GM21576 (cell line): ENCODE data around the gene KIF26B.

ENCODE experiments used
- ATAC-seq: cut with Tn5 transposase; IDR thresholded peaks from one replicate; pipeline ENCODE4 v1.9.1; 2021; ENCODE audit warnings: mild to moderate bottlenecking, moderate library complexity; ENCODE audit not compliant: unreplicated experiment

Gene KIF26B

DNA sequence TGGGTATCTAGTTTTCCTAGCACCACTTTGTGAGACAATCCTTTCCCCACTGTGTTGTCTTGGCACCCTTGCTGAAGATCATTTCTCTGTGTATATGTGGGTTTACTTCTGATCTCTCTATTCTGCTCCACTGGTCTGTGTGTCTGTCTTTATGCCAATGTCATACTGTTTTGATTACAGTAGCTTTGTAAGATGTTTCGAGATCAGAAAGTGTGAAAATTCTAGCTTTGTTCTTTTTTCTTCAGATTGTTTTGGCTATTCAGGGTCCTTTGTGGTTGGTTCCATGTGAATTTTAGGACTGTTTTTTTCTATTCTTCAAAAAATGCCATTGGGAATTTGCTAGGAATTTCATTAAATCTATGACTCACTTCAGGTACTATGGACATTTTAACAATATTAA is 116.2 kb downstream of the KIF26B start:
- no peak for ATAC-seq

DNA sequence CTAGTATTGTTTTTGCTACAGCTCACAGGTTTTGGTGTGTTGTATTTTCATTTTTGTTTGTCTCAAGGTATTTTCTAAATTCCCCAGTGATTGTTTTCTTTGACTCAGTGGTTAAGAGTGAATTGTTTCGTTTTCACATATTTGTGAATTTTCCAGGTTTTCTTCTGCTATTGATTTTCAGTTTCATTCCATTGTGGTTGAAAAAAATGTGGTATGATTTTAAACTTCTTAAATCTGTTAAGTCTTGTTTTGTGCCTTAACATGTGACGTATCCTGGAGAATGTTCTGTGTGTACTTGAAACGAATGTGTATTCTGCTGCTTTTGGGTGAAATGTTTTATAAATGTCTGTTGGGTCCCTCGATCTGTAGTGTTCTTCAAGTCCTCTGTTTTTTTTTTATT is 117.9 kb downstream of the KIF26B start:
- no peak for ATAC-seq

DNA sequence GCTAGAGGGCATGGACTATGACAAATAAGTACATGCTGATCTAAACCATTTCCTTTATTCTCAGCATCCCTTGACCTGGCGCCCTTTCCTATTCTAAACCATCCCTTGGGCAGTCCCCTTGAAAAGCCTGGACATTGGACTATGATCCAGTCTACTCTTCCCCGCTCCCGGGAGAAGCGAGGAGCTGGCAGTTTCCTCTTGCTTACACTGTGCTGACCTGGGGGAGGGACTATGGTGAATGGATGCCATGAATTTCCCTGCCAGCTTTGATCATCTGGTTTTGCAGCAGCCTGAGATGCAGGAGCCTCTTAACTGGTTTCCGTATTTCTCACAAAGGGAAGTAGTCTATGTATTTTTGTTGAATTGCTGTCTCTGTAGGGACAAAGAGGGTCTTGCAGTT is 121.7 kb downstream of the KIF26B start:
- no peak for ATAC-seq

DNA sequence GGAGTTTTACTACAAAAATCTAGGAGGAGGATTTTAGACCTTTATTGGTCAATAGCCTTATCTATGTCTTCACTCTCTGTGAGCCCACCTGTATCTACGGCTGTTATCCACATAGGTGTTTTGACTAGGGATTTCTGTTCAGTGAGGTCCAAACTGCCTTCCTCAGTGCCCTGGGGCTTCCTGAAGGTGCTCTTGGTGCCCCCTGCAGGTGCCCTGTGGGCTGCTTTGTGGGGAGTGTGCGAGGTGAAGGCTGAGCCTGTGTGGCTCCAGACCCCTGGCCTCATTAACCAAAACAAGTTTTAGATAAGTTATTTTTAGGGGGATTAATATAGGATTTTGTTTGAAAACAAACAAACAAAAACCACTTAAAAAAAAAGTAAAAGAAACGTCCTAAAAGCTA is 122.5 kb downstream of the KIF26B start:
- ATAC-seq: no peak

DNA sequence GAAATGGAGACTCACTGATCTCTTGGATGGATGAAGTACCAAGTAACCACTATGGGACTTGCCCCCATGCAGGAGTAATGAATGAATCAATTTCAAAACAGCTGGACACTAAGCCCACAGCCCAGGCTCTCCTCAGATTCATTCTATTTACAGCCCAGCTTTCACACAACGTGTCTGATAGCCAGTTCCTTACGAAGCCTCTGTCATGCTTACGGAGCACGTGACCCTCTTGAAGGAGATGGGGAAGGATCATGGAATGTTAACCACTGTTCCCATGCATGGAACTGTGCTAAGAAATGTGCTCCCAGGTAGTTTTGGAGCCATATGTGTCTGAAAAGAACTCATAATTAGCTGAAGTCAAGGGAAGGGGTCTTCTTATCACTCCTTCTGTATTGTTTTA is 124.1 kb downstream of the KIF26B start:
- ATAC-seq: no peak

DNA sequence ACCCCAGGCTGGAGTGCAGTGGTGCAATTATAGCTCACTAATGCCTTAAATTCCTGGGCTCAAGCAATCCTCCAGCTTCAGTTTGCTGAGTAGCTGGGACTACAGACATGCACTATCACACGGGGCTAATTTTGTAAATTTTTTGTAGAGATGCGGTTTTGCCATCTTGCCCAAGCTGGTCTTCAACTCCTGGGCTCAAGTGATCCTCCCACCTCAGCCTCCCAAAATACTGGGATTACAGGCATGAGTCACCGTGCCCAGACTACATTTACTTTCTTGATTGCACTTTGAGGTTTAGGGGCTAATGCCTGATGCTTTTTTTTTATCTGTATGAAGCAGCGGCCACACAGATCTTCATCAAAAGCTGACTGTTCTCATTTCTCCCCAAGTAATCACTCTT is 124.6 kb downstream of the KIF26B start:
- ATAC-seq: no peak

DNA sequence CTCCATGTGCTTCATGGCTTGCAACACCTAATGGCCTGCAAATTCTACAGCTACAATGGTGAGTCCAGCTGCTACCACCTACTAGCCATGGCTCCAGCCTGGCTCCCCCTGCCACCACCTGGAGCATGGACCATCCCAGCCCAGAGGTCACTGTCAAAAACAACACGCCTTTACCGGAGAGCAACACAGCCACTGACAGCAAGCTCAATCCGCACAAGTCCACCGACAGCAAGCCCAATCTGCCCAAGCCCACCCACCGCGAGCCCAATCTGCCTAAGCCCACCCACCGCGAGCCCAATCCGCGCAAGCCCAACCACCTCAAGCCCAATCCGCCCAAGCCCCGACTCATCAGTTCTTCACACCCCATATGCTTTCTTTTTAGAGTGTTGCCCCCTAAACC is 128.2 kb downstream of the KIF26B start:
- no peak for ATAC-seq

DNA sequence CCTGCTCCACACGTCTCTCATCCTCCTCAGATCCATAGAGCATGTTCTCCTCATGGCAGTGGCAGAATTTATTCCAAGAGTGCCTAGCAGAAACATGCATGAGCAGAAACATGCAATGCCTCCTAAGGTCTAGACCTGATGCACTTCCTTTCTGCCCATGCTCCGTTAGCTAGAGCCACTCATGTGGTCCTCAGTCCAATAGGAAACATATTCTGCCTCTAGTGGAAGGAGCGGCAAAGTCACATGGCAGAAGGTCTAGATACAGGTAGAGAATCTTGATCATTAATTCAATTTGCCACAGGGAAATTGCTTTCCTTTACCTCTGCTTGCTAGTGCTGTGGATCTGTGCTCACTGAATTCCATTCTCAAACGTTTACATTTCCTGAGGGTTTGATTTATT is 130.4 kb downstream of the KIF26B start:
- no peak for ATAC-seq

DNA sequence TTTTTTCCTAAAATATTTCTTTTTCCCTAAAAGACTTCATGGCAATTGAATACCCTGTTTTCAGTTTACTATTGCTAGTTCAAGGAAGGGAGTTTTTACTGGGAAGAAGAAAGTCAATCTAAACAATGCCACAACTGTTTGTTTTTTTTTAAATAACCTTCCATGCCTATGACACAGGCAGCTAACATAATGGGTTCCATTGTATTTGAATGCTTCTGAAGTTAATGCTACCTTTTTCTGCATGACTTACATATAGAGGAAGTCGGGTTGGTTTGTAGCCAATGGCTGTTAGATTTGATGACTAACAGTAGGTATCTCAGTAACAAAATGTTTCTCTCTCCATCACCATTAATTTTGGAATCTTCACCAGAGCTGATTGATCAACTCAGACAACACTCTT is 134.0 kb downstream of the KIF26B start:
- ATAC-seq: no peak

DNA sequence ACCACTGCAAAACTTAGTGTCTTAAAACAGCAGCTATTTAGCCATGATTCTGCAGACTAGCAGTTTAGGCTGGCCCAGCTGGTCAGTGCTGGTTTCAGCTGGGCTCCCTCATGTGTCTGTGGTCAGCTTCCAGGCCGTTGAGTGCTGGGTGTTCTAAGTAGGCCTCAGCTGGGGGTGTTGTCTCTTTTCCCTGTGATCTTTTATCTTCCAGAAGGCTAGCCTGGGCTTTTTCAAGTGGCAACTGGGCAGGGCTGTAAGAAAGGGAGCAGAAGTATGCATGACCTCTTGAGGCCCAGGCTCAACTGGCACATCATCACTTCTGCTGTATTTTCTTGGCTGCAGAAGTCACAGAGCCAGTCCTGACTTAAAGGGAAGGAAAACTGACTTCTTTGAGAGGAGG is 136.1 kb downstream of the KIF26B start:
- ATAC-seq: no peak

DNA sequence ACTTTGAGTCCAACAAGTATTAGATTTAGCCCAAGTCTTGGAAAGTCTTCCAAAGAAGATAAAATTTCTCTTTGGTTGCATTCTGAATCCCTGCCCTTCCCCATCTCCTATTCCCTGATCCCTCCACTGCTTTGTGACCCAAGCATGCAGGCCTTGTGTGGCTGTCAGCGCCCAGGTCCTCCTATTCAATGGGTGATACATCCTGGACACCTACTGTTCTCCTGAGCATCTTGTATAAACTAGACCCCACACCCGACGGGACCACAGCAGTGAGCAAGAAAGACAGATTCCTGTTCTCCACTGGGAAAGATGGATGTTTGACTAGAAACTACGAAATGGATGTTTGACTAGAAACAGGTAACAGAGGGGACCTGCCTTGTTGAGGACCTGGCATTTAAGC is 136.6 kb downstream of the KIF26B start:
- no peak for ATAC-seq

DNA sequence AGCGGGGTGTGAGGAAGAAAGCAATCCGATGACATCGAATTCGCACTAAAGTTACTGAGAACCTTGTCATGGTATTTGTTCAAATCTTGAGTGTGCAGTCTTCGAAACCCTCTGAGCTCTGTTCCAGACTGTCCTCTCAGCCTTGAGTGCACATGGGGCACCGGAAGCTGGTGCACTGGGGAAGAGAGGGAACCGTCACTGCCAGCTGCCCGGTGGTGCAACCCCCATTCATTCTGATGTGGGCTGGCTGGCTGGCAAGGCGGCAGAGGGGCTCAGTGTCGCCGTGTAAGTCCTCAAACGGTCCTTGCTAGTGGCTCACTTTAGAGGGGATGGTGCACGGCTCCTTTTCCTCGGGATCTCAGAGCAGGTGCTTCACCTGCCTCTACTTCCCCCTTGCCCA is 137.4 kb downstream of the KIF26B start:
- ATAC-seq: no peak

DNA sequence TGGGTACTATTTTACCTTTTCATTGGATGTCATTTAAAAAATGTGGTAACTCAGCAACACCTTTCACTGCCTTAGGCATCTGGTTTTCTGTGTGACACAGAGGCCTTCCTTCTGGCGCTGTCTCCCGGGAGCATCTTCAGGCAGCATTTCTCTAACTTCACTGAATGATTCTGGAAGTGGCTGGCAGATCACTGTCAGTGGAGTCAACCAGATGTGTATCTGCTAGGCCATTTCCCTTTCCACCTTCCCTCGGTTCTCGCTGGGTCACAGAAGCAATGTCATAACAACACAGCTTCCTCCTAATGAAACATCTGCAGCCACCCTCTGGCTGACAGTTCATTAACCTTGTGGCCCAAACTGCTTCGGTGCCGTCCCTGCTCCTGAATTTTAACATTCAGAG is 137.8 kb downstream of the KIF26B start:
- no peak for ATAC-seq

DNA sequence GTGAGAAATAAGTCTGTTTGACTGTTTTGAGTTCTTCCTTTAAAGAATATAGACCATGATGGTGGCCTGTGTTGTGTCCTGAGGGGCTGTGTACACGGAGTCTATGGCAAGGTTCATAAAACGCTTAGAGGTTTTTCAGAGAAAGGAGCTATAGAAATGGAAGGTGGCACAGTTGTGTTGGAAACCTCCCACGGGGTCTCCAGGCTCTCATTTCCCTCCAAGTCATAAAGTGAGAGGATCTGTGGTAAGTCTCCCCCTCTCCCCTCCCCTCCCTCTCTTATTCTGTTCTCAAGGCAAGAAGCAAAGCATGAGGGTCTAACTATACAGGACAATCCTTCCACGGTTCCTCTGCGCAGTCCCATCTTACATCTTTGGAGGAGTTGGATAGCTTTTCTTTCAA is 139.2 kb downstream of the KIF26B start:
- ATAC-seq: no peak

DNA sequence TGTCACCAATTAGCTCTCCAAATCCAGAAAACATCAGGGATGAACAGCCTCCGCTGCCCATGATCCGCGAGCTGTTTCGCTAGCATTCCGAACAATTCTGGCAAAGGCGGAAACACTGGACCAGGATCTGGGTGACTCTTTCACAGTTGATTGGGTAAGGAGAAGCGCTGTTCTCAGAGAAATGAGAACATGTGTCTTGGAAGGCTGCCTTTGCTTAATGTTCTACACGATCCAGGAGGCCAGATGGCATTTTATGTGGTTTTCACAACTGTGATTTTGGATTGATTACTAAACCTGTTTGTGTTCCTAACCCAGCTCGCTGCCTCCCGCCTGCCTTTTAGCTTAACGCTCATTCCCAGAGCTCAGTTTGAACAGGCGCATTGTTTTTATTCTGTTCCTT is 144.0 kb downstream of the KIF26B start:
- ATAC-seq: no peak

DNA sequence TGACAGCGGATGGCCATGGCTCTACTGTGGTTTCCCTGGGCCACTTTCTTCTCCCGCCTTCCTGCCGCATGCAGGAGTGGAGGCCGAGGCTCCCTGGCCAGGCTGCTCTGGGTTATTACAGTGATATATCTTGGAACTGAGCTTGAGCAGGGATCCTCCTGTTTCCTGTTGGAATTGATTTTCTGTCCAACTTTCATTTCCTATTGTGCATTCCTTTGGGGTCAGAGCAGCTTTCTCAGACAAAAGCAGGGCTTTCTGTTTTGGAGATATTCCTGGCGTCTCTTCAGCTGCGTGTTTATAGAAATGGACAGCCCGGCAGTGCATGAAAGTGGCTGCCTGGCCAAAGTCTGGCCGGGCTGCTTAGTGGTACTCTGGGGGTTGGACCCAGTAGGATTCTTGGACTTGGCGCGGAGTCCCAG is 146.4 kb downstream of the KIF26B start:
- ATAC-seq: no peak

DNA sequence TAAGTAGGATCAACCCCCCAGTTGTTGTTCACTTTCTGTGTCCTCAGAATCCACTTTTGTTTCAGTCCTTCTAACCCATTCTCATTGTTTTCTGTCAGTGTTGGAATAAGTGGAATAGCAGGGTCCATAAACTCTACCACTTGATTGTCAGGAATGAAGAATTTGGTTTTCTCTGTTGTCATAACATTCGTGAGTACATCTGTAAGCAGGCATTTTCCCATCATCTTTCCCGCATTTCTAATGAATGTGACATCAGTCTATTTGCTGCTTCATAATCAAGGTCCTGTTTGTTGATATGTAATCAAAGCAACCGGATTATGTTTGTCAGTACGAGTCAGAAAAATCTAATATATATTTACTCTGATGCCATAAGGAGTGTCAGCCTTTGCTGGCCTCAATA is 147.1 kb downstream of the KIF26B start:
- ATAC-seq: no peak

DNA sequence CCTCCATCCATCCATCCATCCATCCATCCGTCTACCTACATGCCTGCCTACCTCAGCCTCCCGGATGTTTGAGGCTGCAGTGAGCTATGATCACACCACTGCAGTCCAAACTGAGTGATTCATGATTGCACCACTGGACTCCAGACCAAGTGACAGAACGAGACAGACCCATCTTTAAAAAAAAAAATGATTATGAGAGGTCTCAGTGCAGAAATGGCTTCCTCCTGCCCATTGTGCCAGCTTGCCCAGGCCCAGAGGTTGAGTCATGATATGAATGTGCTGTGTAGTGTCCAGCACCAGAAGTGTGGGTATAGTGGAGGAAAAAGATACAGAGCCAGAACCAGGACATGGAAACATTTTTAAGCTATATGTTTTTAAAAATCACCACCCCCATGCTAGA is 149.9 kb downstream of the KIF26B start:
- ATAC-seq: no peak

DNA sequence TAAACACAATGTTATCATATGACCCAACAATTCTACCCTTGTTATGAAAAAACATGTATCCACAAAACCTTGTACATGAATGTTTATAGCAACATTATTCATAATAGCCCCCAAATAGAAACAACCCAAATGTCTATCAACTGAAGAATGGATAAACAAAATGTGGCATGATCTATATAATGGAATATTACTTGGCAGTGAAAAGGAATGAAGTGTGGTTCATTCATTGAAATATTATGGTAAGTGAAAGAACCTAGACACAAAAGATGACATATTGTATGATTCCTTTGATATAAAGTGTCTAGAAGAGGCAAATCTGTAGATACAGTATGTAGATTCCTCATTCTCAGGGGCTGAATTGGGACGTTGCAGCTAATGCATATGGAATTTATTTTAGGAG is 151.2 kb downstream of the KIF26B start:
- no peak for ATAC-seq

DNA sequence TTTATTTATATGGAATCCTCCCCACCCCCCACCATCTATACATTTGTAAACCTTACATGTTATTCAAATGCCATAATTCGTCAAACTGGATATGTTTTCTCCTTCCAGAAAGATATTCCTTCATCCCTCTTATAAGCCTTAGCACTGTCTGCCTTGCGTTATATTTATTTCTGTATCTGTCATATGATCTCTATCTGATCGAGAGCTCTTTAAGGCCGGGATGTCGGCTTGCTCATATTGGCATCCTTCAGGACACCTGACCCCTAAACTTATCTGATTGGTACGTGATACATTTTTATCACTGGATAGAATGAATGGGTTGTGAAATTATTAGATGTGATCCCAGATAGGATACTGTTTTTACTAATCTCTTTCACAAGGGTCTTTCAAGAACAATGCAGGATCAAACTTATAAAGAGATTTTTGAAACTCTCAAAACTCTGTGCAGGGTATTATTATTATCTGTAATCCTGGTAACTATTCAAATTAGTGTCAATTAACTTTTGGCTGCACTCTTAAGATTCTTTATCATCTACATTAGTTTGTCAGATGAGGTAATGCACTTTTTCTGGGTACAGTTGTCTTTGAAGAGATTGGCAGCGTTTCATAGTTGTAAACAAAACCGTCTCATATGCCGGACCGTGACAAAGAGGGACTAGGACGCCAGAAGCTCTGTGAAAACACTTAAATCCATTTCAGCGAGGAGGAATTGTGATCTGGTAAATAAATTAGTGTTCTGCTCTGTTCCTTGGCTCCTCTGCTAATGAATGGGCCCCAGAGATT is 152.0 kb downstream of the KIF26B start:
- no peak for ATAC-seq

DNA sequence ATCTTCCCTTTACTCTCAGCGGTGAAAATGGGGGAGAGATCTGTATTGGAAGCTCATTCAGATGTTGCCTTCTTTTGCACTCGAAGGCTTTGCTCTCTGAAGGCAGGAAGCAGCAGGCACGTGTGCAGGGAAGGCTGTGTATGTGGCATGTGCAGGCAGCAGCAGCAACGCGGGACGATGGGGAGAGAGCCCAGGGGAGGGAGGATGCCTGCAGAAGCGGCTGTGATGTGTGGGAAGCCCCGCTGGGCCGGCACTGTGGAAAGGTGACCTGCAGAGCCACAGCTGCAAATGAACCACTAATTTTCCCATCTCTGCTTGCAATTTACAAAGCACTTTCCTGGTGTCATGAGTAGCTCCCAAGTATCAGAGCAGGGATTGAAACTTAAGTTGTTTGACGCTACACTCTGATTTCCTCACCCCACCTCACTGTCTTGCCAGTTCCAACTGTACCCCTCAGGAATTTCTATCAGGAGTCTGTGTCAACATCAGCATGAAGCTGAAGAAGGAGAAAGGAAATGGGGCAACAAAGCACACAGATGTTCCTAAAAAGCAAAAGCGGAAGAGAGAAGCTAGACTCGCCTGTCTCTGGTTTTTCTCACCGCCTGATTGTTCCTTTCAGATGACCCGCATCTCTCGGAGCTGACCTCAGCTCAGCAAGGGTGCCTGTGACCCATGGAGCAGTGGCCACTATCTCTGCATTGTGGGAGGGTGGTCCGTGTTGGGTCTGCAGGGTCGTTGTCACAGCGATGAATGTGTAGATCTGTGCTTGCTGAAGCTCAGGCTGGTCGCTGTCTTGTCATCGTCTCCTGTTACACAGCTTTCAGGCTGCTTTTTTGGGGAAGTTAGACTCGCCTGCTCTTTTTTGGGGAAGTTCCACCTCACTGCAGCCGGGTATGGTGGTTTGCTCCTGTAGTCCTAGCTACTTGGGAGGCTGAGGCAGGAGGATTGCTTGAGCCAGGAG is 156.1 kb downstream of the KIF26B start:
- ATAC-seq: peak; percentile 75

DNA sequence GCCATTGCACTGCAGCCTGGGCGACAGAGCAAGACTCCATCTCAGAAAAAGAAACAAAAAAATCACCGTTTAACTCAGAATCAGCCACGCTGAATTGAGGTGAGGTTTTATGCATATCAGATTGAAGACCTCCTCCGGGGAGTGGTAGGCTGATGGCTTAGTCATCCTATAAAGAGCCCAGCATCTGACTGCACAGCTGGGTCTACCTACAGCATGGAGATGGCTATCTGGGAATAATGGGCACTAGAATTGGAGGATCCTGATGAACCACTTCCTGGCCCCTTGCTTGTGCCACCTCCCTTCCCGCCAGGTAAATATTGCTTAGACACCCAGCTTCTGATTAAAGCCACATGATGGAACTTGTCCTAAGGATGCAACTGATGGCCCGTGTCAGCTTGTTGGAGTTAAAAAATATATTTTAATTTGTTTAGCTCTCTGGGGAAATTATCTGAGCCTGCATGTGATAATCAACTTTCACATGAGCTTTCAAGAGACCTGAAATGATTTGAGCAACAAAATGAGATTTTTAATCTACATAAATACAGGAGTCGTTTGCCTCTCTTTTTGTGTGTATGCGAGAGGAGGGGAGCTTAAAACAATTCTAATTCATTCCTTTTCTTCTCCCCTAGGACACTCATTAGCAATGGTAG is 157.2 kb downstream of the KIF26B start:
- no peak for ATAC-seq
